Thyroid gland (tissue), 4 donors: ENCODE measurements around the gene ADRA2B.

Experiments
- POLR2A ChIP-seq, 2 donors: fragments of 450-650 bp; IDR thresholded peaks; one replicate each; pipeline ENCODE4 v1.6.1; 2017; ENCODE audit warnings: antibody characterized with exemption in 2 of 2, mild to moderate bottlenecking in 2 of 2, moderate library complexity in 1 of 2
- TF ChIP-seq, protein P1 (sequence below), 6 experiments: fragments of 200-600 bp in 3 of 6; fragments of 450-650 bp in 3 of 6; sonication (generic) in 3 of 6; IDR thresholded peaks; one replicate each; pipeline ENCODE4 v1.5.1; 2016 to 2019; ENCODE audit warnings: antibody characterized with exemption in 6 of 6, mild to moderate bottlenecking in 2 of 6, inconsistent platforms in 1 of 6, moderate library complexity in 1 of 6

GRCh38 chr2:96119389-96119751 is 3.0 kb upstream of the ADRA2B start:
- TF ChIP-seq, protein P1, sequence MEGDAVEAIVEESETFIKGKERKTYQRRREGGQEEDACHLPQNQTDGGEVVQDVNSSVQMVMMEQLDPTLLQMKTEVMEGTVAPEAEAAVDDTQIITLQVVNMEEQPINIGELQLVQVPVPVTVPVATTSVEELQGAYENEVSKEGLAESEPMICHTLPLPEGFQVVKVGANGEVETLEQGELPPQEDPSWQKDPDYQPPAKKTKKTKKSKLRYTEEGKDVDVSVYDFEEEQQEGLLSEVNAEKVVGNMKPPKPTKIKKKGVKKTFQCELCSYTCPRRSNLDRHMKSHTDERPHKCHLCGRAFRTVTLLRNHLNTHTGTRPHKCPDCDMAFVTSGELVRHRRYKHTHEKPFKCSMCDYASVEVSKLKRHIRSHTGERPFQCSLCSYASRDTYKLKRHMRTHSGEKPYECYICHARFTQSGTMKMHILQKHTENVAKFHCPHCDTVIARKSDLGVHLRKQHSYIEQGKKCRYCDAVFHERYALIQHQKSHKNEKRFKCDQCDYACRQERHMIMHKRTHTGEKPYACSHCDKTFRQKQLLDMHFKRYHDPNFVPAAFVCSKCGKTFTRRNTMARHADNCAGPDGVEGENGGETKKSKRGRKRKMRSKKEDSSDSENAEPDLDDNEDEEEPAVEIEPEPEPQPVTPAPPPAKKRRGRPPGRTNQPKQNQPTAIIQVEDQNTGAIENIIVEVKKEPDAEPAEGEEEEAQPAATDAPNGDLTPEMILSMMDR (IDR thresholded peaks at IDR 0.05): no peak
- TF ChIP-seq POLR2A (IDR thresholded peaks at IDR 0.05): no peak
